ENCODE results near the gene LCN1. TPM values are rescaled to one million over a fixed set of nuclear protein-coding genes. Genes with fewer than 3 reads are reported as not detected.

LCN1 gene
- not detected in 5 replicates for total RNA-seq (2022; extraction: Qiagen RNA extraction; ENCODE audit: low read depth)

DNA sequence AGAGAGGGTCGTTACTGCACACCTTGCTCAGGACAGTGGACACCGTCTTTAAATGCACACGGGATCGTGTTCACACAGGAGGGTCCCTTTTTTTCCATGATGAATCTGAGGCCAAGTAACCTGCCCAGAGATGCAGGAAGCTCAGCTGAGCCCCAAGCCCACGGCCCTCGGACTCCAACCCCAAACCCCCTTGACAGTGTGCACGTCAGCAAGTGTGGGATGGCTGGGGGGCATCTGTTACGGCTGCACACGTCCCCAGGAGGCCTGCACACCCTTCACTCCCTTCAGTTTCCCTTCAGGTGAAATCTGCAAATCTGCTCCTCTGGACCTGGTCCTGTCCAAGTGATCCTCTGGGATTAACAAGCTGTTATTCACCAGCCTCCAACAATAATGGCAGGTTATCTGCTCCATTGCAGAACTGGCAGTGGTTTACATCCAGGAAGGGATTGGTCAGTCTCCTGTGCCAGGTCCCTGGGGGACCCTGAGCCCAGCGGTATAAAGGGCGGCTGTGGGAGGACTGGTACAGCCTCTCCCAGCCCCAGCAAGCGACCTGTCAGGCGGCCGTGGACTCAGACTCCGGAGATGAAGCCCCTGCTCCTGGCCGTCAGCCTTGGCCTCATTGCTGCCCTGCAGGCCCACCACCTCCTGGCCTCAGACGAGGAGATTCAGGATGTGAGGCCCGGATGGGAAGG is at the start of gene LCN1:
Gene LCN1, plus strand, starts transcription at position 525 of the 692 bp plus-strand sequence. Its CDS starts 58 bp downstream, at position 583.

DNA sequence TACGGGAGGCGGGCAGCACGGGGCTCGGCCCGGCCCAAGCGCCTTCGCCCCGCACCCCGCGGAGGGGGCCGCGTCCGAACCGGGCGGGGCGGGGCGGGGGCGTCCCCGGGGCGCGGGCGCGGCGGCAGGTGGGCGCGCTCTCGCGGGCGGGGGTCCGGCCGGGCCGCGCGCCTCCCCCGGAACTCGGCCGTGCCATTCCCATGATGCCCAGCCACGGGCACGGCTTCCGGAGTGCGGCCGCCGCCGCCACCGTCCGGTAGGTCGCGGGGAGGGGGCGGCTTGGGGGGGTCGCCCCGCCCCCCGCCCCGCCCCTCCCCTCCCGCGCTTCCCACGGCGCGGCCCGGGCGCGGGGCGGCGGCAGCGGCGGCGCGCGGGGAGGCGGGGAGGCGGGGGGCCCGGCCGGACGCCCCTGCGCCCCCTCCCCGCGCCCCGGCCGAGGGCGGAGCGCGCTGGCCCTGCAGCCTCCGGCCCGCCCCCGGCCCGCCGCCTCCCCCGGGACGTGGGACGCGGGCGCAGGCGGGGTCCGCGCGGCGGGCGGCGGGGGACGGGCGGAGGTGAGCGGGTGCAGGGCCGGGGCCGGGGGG is 41.7 kb upstream of the LCN1 start, which contains the start of gene PPP1R26:
Gene PPP1R26, plus strand, starts transcription at position 314 of the 584 bp plus-strand sequence. CDS start 4,729 bp downstream, outside the sequence.

DNA sequence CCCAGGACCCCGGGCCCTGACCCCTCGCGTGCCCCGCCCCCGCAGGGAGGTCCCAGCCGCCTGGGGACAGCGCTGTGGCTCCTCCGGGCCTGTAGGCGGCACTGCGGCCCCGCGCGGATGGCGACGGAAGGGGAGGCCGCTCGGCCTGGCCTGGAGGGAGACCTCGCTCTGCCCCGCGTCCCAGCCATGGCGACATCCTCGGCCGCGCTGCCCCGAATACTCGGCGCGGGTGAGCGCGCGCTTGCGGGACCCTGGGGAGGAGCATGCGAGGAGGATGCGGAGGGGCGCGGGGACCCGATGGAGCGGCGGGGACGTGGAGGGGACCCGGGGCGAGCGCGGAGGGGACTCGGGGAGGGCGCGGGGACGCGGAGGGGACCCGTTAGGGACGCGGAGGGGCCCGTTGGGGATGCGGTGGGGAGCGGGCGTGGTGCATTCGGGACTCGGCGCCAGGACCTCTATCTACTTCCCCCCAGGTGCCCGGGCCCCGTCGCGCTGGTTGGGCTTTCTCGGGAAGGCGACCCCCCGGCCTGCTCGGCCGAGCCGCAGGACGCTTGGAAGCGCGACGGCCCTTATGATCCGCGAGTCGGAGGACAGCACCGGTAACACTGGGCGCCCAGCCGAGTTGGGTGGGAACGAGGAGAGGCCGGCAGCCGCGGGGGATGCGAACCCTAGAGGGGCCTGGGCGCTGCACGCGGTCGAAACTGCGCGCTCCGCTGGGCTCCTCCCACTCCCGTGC is 20.5 kb upstream of the LCN1 start, which contains the start of gene MRPS2:
Gene MRPS2, plus strand, starts transcription at position 158 of the 736 bp plus-strand sequence. Its CDS starts 29 bp downstream, at position 187.

DNA sequence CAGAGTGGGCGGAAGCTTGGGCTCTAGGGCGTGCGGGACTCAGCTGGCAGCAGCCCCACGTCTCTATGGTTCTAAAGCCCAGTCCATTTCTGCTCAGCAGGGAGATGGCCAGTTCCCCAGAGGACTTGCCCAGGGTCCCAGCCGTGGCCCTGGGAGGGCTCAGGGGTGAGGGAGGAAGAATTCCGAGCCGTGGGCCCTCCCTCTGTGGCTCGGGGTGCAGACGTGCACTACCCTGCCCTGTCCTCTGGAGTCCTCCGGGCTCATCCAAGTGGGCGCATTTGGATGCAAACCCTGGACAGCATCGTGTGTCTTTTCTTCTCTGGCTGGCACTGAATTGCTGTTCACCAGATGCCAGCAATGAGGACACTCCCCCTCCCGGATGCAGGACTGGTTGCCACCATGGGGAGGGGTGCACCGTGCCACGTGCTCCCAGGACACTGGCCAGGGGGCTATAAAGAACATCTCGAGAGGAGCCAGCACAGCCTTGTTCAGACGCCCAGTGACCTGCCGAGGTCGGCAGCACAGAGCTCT is 24.5 kb downstream of the LCN1 start, which contains the start of gene OBP2A:
Gene OBP2A, plus strand, starts transcription at position 481 of the 531 bp plus-strand sequence. CDS start 55 bp downstream, outside the sequence.

DNA sequence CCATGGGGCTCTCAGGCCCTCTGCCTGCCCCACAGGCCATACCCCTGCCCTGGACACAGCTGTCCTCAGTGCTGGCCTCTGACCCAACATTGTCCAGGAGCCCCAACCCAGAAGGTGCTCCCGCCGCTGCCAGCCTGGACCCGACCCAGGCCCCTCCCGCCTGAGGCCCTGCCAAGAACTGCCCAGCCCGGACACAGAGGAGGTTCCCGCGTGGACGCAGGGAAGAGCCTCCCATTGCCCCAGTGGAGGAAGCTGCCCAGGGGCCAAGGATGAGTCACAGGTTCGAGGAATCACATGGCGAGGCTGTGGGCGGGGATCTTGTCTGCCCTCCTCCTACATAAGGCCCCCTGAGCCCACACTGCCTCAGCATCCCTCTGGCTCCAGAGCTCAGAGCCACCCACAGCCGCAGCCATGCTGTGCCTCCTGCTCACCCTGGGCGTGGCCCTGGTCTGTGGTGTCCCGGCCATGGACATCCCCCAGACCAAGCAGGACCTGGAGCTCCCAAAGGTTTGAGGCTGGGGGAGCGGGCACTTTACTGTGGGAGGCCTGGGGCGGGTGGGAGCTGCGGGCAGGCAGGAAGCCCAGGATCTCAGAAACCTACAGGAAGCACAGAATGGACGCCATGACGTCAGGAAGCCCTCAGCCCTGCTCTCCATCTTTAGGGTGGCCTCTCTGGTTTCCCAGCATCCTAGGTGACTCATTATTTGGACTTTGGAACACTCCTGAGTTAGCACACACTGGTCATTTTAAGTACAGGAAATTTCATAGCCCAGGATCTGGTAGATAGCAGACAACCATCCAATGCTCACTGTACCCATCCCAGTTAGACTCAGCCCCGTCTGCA is 40.4 kb downstream of the LCN1 start, which contains the start of gene PAEP:
Gene PAEP, plus strand, starts transcription at position 366 of the 844 bp plus-strand sequence.

Other genes with a start within 250 kb of the LCN1 start
- gene PPP1R26, start 41.7 kb upstream of the LCN1 start, total RNA-seq (2022; extraction: Qiagen RNA extraction; ENCODE audit: low read depth) = 15.0 to 20.1 TPM (median 19.0 TPM) in 5 replicates
- gene MRPS2, start 20.8 kb upstream of the LCN1 start, total RNA-seq (2022; extraction: Qiagen RNA extraction; ENCODE audit: low read depth) = 111 to 136 TPM (median 122 TPM) in 5 replicates
- 0.14 TPM in 1 of 5 replicates, not detected in the others for gene OBP2A, start 24.7 kb downstream of the LCN1 start, total RNA-seq (2022; extraction: Qiagen RNA extraction; ENCODE audit: low read depth)
- gene PAEP, start 40.3 kb downstream of the LCN1 start, total RNA-seq (2022; extraction: Qiagen RNA extraction; ENCODE audit: low read depth) = 0.13 to 0.46 TPM (median 0.20 TPM) in 3 of 5 replicates, not detected in the others
- not detected in 5 replicates for gene GLT6D1, start 118.1 kb downstream of the LCN1 start, total RNA-seq (2022; extraction: Qiagen RNA extraction; ENCODE audit: low read depth)
- gene LCN9, start 141.9 kb downstream of the LCN1 start, total RNA-seq (2022; extraction: Qiagen RNA extraction; ENCODE audit: low read depth) = not detected in 5 replicates
- gene SOHLH1, start 178.0 kb downstream of the LCN1 start, total RNA-seq (2022; extraction: Qiagen RNA extraction; ENCODE audit: low read depth) = not detected in 5 replicates
- not detected in 5 replicates for gene KCNT1, start 180.7 kb downstream of the LCN1 start, total RNA-seq (2022; extraction: Qiagen RNA extraction; ENCODE audit: low read depth)